AG10803 (cell line): Measurements from ENCODE around the gene CRYAB.
"Not testable (repeated sequence)": the region's sequence is repeated elsewhere in the genome, so short reads cannot be mapped to it uniquely, and the experiment has no call there.

ENCODE experiments used
- DNase-seq: peaks from one replicate; pipeline ENCODE4 v3.0.0; 2010; ENCODE audit warnings: low read depth
- H3K4me3 ChIP-seq: 2 replicates; pipeline ENCODE4 v1.5.1; 2011; ENCODE audit warnings: mild to moderate bottlenecking, low read length, control low read depth
- TF ChIP-seq, protein P1 (sequence below): conservative IDR thresholded peaks from 2 replicates; pipeline ENCODE4 v1.5.1; 2011; ENCODE audit warnings: mild to moderate bottlenecking, low read length, control low read depth, inconsistent platforms

Gene CRYAB

GRCh38 chr11:111909378-111909777 lies 2.2 kb downstream of the CRYAB start:
- TF ChIP-seq, protein P1, sequence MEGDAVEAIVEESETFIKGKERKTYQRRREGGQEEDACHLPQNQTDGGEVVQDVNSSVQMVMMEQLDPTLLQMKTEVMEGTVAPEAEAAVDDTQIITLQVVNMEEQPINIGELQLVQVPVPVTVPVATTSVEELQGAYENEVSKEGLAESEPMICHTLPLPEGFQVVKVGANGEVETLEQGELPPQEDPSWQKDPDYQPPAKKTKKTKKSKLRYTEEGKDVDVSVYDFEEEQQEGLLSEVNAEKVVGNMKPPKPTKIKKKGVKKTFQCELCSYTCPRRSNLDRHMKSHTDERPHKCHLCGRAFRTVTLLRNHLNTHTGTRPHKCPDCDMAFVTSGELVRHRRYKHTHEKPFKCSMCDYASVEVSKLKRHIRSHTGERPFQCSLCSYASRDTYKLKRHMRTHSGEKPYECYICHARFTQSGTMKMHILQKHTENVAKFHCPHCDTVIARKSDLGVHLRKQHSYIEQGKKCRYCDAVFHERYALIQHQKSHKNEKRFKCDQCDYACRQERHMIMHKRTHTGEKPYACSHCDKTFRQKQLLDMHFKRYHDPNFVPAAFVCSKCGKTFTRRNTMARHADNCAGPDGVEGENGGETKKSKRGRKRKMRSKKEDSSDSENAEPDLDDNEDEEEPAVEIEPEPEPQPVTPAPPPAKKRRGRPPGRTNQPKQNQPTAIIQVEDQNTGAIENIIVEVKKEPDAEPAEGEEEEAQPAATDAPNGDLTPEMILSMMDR, result no peak
- peak overlapping the region; percentile 77; the same call in 1 of the 2 replicates for H3K4me3 ChIP-seq
- DNase-seq, result no peak

DNA sequence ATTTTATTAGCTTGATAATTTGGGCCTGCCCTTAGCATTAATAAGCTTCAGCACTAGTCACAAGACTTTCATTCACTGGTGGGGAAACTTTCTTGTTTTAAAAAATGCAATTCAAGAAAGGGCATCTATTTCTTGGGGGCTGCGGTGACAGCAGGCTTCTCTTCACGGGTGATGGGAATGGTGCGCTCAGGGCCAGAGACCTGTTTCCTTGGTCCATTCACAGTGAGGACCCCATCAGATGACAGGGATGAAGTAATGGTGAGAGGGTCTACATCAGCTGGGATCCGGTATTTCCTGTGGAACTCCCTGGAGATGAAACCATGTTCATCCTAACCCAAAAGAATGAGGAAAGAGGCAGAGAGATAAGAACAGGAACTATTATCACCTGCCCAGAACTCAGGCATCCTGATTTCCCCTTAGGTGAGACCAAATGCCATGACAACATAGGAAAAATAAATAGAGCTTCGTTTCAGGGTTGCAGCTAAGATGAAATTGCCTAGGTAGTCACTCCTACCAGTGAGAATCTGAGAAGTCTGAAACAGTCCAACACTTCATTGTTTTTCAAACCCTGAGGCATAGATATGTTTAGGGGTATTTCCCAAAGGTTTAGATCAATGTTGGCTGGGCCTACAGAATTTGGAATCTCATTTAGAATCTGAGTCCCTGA lies 2.8 kb downstream of the CRYAB start:
- DNase-seq, result no peak
- TF ChIP-seq, protein P1, result no peak
- H3K4me3 ChIP-seq, result no peak overlapping the region

DNA sequence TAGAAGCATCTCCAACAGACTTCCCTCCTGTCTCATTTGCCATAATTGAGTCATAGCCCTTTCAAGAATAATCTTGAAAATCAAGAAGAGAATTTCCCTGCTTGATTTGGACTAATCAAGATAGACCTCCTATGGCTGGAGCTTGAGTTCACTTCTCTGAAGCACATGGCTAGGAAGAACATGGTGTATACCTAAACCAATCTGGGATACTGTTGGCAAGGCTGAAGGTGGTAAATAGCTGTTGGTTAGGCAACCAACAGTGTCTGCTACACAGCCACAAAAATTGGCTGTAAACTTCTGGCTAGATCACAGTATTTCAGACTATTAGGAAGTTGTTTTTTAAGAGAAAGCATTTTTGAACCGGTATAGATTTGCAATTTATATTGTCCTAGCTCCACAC lies 4.9 kb downstream of the CRYAB start:
- no peak overlapping the region for H3K4me3 ChIP-seq
- TF ChIP-seq, protein P1, result no peak
- DNase-seq, result no peak

DNA sequence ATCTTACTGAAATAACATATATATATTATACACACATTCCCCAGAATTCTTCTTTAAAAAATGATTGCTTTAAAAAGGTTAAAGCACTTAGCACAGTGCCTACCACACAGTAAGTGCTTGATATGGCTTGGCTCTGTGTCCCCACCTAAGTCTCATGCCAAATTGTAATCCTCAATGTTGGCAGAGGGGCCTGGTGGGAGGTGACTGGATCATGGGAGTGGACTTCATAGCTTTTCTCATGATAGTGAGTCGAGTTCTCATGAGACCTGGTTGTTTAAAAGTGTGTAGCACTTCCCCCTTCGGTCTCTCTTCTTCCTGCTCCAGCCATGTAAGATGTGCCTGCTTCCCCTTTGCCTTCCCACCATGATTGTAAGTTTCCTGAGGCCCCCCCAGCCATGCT lies 6.2 kb downstream of the CRYAB start:
- no peak overlapping the region for H3K4me3 ChIP-seq
- TF ChIP-seq, protein P1, result no peak
- no peak for DNase-seq

DNA sequence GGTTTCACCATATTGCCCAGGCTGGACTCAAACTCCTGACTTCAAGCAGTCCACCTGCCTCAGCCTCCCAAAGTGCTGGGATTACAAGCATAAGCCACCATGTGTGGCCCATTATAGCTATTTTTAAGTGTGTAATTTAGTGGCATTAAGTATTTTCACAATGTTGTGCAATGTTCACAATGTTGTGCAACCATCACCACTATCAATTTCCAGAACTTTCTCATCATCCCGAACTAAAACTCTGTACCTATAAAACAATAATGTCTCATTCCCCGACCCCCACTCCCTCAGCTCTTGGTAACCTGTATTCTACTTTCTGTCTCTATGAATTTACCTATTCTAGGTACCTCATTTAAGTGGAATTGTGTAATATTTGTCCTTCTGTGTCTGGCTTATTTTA lies 24.7 kb downstream of the CRYAB start:
- TF ChIP-seq, protein P1, result no peak
- no peak overlapping the region for H3K4me3 ChIP-seq

DNA sequence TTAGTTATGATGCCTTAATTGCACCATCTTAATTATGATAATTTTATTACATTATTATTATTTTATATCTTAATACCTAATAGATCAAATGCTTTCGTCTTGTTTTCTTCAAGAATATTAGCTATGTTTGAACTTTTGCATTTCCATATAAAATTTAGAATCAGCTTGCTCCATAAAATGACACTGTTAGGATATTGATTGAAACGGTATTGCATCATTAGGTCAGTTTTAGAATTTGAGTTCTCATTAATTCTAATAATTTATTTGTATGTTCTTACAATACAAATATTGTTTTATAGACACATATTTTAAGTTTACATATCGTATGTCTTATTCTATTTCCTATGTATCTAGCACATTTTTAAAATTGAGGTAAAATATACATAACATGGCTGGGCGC lies 25.5 kb downstream of the CRYAB start:
- H3K4me3 ChIP-seq, result no peak overlapping the region
- no peak for DNase-seq
- TF ChIP-seq, protein P1, result no peak

More for the DNA sequence above, 24.7 kb downstream of the CRYAB start:
- DNase-seq, result no peak

GRCh38 chr11:111885053-111885452 lies 26.5 kb downstream of the CRYAB start:
- DNase-seq, H3K4me3 ChIP-seq: not testable (repeated sequence)
